Measurements from ENCODE around the gene EPB41L2. TPM values are rescaled to one million over a fixed set of nuclear protein-coding genes. Genes with fewer than 3 reads are reported as not detected.

The EPB41L2 gene
- total and polyA plus RNA-seq, 10 donors, result 19.3 to 210 (median 123) TPM

GRCh38 chr6:130846501-130846900 lies 216.5 kb downstream of the EPB41L2 start:
- intact Hi-C loops (cut with DNase I; ENCODE audit: low total_unique reads), result no loop called here
- Histone ChIP-seq H3K27me3 (replicated peaks in 1 of 7) (no peaks in the 10 kb centered on the region), H3K4me3 (no peak overlapping the region), H3K4me1 (peaks cover 0 to 27% (median 1%) of the 10 kb centered on the region in 6 donors), H3K36me3 (peaks cover 0 to 3% (median 0%) of the 10 kb centered on the region in 6 donors), H3K9me3 (no peaks in the 10 kb centered on the region), H3K27ac (peak overlapping the region in 1 of 8 donors; percentile 19)
- TF ChIP-seq, protein P1, sequence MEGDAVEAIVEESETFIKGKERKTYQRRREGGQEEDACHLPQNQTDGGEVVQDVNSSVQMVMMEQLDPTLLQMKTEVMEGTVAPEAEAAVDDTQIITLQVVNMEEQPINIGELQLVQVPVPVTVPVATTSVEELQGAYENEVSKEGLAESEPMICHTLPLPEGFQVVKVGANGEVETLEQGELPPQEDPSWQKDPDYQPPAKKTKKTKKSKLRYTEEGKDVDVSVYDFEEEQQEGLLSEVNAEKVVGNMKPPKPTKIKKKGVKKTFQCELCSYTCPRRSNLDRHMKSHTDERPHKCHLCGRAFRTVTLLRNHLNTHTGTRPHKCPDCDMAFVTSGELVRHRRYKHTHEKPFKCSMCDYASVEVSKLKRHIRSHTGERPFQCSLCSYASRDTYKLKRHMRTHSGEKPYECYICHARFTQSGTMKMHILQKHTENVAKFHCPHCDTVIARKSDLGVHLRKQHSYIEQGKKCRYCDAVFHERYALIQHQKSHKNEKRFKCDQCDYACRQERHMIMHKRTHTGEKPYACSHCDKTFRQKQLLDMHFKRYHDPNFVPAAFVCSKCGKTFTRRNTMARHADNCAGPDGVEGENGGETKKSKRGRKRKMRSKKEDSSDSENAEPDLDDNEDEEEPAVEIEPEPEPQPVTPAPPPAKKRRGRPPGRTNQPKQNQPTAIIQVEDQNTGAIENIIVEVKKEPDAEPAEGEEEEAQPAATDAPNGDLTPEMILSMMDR (IDR thresholded peaks at IDR 0.05 in 8 of 11, conservative IDR thresholded peaks at IDR 0.05 in 3 of 11), result no peak
- TF ChIP-seq POLR2A (IDR thresholded peaks at IDR 0.05) (no peak), POLR2AphosphoS5 (IDR thresholded peaks at IDR 0.05) (no peak)
- WGBS, 5 donors, result 84 to 90% (median 89%) methylated on average over 1 of the region's 1 CpG
- no peak for DNase-seq

DNA sequence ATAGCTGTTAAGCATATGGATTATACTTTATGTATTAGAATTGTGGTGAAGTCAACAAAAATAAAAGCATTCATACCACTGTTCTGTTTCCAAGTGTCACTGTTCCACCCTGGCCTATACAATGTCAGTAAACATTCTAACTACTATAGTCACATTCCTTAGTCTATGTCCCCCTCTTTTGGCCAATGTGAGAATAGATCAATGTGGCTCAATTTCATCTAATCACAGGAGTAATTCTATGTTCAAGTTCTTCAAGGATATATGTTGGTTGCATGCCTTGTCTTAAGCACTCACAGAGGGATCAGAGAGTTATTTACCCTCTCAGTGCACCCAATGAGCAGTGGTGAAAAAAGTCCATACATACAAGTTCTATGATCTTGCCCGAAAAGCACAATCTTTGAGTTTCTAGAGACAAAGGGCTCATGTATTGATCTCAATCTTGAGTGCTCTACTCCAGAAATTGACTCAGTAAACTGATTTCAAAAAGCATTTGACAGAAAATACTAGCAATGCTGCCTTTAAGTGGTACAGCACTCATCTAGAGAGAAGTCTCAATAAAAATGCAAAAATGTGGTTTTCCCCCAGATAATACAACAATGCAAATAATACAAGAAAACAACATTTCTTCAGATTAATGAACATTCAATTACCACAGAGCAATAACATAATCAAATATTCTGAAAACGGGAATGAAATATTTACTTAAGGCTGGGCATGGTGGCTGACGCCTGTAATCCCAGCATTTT lies 219.3 kb downstream of the EPB41L2 start:
- no peaks in the 10 kb centered on the region for H3K9me3 ChIP-seq
- H3K4me1 ChIP-seq, result peaks cover 0 to 18% (median 0%) of the 10 kb centered on the region in 6 donors
- TF ChIP-seq POLR2AphosphoS5 (IDR thresholded peaks at IDR 0.05) (no peak), POLR2A (IDR thresholded peaks at IDR 0.05) (no peak)
- TF ChIP-seq, protein P1 (IDR thresholded peaks at IDR 0.05 in 8 of 11, conservative IDR thresholded peaks at IDR 0.05 in 3 of 11), result peak in 9 of 11 experiments; percentile 17 to 56 (median 44)
- no peaks in the 10 kb centered on the region for H3K27me3 ChIP-seq (replicated peaks in 1 of 7)
- no peak overlapping the region for H3K4me3 ChIP-seq
- H3K27ac ChIP-seq, result no peak overlapping the region
- no peak for DNase-seq
- peaks cover 0 to 23% (median under 1%) of the 10 kb centered on the region in 6 donors for H3K36me3 ChIP-seq
- intact Hi-C loops (cut with DNase I; ENCODE audit: low total_unique reads), result no loop called here
- WGBS, 5 donors, result 69 to 97% (median 78%) methylated on average over 3 of the region's 3 CpGs

- intact Hi-C loops (cut with DNase I; ENCODE audit: low total_unique reads), result no loop called here
- Histone ChIP-seq H3K27me3 (replicated peaks in 1 of 7) (no peaks in the 10 kb centered on the region), H3K4me3 (no peak overlapping the region), H3K9me3 (no peaks in the 10 kb centered on the region), H3K4me1 (no peaks in the 10 kb centered on the region), H3K27ac (no peak overlapping the region), H3K36me3 (peaks cover 0 to 31% (median 2%) of the 10 kb centered on the region in 6 donors)
- DNase-seq, result no peak
- TF ChIP-seq POLR2A (IDR thresholded peaks at IDR 0.05) (no peak), POLR2AphosphoS5 (IDR thresholded peaks at IDR 0.05) (no peak)
- TF ChIP-seq, protein P1 (IDR thresholded peaks at IDR 0.05 in 8 of 11, conservative IDR thresholded peaks at IDR 0.05 in 3 of 11), result no peak
- WGBS, 5 donors, result 50 to 72% (median 61%) methylated on average over 4 of the region's 4 CpGs
Observed at GRCh38 chr6:130841128-130841728, 221.8 kb downstream of the EPB41L2 start.

DNA sequence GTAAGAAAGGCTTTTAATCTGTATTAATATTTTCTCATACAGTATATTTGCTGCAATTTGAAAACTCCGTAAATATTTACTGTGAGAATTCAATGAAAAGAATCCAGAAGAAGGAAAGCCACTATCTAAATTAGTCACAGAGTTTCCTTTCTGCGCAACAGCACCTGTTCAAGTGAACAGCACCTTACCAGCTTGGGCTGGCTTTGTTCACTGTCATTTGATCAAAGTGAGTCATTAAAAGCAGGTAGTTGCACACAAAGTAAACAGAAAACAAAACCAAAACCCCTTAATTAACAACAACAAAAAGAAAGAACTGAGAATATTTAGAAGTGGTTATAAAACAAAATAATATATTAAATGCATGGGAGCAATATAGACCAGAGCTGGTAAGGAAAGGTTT lies 223.0 kb downstream of the EPB41L2 start:
- H3K4me1 ChIP-seq, result no peaks in the 10 kb centered on the region
- peaks cover 0 to 31% (median 2%) of the 10 kb centered on the region in 6 donors for H3K36me3 ChIP-seq
- H3K27ac ChIP-seq, result no peak overlapping the region
- DNase-seq, result no peak
- TF ChIP-seq POLR2AphosphoS5 (IDR thresholded peaks at IDR 0.05), result no peak
- TF ChIP-seq POLR2A (IDR thresholded peaks at IDR 0.05), result no peak
- TF ChIP-seq, protein P1 (IDR thresholded peaks at IDR 0.05 in 8 of 11, conservative IDR thresholded peaks at IDR 0.05 in 3 of 11), result no peak
- H3K4me3 ChIP-seq, result no peak overlapping the region
- intact Hi-C loops (cut with DNase I; ENCODE audit: low total_unique reads), result no loop called here
- 88 to 96% (median 93%) methylated on average over 2 of the region's 2 CpGs for WGBS, 5 donors
- H3K27me3 ChIP-seq (replicated peaks in 1 of 7), result no peaks in the 10 kb centered on the region
- no peaks in the 10 kb centered on the region for H3K9me3 ChIP-seq

Measured in spleen (tissue), 11 donors.